ENCODE data around the gene CD274.
A peak's percentile ranks its signal among the peaks of the same experiment; 100 is the strongest.
"Not testable (repeated sequence)": the region's sequence is repeated elsewhere in the genome, so short reads cannot be mapped to it uniquely, and the experiment has no call there.

Gene CD274

DNA sequence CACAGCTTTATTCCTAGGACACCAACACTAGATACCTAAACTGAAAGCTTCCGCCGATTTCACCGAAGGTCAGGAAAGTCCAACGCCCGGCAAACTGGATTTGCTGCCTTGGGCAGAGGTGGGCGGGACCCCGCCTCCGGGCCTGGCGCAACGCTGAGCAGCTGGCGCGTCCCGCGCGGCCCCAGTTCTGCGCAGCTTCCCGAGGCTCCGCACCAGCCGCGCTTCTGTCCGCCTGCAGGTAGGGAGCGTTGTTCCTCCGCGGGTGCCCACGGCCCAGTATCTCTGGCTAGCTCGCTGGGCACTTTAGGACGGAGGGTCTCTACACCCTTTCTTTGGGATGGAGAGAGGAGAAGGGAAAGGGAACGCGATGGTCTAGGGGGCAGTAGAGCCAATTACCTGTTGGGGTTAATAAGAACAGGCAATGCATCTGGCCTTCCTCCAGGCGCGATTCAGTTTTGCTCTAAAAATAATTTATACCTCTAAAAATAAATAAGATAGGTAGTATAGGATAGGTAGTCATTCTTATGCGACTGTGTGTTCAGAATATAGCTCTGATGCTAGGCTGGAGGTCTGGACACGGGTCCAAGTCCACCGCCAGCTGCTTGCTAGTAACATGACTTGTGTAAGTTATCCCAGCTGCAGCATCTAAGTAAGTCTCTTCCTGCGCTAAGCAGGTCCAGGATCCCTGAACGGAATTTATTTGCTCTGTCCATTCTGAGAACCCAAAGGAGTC, at the start of gene CD274:
Gene CD274, plus strand, starts transcription at position 184 of the 733 bp plus-strand sequence. CDS start 5,572 bp downstream, outside the sequence.
- peak; percentile 66 for DNase-seq (ENCODE audit: low spot score)

DNA sequence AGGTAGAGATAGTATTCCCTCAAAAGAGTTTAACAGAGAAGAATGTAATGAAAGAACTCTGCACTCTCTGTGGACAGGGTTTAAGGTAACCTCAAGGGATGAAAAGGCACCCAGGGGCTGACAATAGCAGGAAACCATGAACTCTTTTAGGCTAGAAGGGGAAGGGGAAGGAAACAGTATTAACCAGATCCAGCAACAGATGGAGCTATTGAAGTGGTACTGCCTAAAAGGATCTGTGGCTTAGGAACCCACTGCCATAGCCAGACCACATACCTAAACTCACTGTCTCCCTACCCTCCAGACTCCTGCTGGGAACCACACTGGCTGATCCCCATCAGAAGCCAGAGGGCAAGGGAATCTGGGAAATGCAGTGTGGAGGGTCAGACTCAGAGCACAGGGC, 48.1 kb upstream of the CD274 start:
- DNase-seq (ENCODE audit: low spot score) = no peak

DNA sequence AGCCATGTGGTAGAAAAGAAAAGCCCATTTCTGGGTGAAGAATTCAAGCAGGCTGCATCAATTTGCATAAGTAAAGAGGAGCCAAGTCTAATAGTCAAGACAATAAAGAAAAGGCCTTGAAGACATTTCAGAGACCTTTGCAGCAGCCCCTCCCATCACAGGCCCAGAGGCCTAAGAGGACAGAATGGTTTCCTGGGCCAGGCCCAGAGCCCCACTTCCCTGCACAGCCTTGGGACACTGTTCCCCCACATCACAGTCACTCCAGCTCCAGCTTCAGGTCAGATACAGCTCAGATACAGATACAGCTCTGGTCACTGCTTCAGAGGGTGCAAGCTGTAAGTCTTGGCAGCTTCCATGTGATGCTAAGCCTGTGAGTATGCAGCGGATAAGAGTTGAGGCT, 41.7 kb upstream of the CD274 start:
- DNase-seq (ENCODE audit: low spot score) = no peak

GRCh38 chr9:5416953-5417352, 33.4 kb upstream of the CD274 start:
- DNase-seq (ENCODE audit: low spot score) = no peak

GRCh38 chr9:5418481-5418880, 31.9 kb upstream of the CD274 start:
- DNase-seq (ENCODE audit: low spot score) = no peak

DNA sequence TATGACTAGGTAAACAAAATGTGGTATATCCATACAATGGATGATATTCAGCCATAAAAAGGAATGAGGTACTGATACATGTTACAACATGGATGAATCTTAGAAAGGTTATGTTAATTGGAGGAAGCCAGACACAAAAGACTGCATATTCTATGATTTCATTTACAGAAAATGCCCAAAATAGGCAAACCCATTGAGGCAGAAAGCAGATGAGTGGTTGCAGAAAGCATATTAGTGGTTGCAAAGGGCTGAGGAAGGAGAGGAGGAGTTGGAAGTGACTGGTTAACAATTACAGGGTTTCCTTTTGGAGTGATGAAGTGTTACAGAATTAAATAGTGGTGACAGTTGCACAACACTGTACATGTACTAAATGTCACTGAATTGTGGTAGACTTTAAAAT, 30.4 kb upstream of the CD274 start:
- no peak for DNase-seq (ENCODE audit: low spot score)

- DNase-seq (ENCODE audit: low spot score) = no peak
Measured at GRCh38 chr9:5421163-5421562, 29.2 kb upstream of the CD274 start.

GRCh38 chr9:5422276-5422675, 28.1 kb upstream of the CD274 start:
- DNase-seq (ENCODE audit: low spot score) = no peak

DNA sequence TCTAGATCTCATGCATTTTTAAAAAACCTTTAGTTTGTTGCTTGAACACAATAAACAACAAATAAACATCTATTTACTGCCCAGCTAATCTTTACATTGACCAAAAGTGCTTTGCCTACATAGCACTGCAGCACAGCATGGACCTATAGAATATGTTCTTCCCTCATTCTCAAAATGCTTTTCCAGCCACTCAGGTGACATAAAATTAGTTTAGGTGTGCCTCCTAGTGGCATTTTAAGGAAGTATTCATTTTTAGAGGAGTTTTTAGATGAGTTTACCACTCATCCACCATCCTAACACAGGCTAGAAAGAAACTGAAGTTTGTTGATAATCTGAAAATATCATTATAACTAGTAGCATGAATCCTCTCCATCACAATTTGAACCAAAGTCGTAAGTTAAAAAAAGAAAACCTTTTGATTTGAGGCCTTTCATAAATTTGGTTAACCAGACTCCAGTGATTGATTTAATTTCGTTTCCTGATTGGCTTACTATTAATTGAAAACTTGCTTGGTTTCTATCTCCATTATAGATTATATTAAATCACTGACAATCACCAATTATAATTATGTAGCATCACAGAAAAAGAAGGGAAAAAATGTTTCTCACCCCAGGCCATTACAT, 25.2 kb upstream of the CD274 start:
- DNase-seq (ENCODE audit: low spot score) = peak; percentile 16

DNA sequence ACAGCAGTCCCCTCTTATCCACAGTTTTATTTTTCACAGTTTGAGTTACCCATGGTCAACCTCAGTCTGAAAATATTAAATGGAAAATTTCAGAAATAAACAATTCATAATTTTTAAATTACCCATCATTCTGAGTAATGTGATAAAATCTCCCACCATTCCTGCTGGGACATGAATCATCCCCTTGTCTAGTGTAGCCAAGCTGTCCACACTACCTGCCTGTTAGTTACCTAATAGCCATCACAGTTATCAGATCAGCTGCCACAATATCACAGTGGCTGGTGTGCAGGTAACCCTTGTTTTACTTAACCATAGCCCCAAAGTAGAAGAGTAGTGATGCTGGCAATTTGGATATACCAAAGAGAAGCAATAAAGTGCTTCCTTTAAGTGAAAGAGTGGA, 23.3 kb upstream of the CD274 start:
- no peak for DNase-seq (ENCODE audit: low spot score)

GRCh38 chr9:5428172-5428571, 22.2 kb upstream of the CD274 start:
- DNase-seq (ENCODE audit: low spot score) = no peak

DNA sequence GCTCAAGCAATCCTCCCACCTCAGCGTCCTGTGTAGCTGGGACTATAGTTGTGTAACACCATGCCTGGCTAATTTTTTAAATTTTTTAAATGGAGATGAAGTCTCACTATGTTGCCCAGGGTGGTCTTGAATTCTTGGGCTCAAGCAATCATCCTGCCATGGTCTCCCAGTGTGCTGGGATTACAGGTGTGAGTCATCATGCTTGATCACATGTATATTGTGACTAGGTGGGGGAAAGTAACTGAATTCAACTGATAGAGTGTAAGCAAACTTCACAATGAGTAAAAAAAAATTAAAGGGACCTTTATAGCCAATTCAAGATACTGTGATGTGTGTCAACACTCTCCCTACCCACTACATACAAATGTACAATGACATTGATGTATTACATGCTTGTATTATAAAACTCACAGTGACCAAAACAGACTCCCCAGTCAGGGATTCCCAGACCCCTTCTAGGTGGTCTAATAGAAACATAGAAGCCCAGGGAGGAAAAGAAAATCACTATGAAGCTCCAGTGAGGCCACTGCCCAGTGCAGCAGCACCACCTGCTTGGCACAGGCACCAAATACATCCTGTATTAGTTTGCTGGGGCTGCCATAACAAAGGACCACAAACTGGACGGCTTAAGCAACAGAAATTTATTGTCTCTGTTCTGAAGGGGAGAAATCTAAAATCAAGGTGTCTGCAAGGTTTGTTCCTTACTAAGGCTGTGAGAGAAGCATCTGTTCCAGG, 21.4 kb upstream of the CD274 start:
- DNase-seq (ENCODE audit: low spot score) = no peak

DNA sequence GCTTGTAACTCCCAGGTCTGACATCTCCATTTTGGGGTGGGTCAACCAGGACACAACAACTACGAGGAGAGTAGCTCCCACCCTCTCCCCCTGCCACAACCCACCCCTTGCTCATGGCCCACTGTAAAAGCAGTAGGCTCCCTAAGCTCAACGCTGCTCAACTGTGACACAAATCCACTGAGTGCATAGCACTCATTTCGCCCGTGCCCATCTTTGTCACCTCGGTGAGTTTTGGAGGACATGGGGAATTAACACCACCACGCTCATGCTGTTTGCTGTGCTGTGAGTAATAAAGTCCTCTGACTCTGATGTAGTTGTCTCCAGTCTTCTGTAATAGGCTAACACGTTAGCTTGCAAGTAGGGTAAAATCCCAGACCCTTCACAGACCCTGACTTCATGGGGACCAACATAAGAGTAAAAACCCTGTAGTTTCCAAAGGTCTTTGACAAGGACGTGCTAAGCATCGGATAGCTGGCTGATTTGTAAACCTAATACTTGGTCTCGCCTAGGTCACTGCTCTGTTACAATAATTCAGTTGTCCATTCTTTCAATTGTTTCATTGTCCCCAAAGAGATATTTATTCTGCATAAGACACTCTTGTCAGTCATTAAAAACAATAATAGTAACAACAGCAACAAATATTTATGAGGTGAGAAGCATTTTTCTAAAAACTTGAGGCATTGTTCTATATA, 20.3 kb upstream of the CD274 start:
- DNase-seq (ENCODE audit: low spot score) = no peak

GRCh38 chr9:5430912-5431311, 19.4 kb upstream of the CD274 start:
- DNase-seq (ENCODE audit: low spot score) = no peak

DNA sequence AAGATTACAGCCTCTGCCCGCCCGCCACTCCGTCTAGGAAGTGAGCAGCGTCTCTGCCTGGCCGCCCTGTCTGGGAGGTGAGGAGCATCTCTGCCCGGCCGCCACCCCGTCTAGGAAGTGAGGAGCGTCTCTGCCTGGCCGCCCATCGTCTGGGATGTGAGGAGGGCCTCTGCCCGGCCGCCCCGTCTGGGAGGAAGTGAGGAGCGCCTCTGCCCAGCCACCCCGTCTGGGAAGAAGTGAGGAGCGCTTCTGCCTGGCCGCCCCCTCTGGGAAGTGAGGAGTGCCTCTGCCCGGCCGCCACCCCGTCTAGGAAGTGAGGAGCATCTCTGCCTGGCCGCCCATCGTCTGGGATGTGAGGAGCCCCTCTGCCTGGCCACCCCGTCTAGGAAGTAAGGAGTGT, 17.5 kb upstream of the CD274 start:
- not testable (repeated sequence) for DNase-seq (ENCODE audit: low spot score)

DNA sequence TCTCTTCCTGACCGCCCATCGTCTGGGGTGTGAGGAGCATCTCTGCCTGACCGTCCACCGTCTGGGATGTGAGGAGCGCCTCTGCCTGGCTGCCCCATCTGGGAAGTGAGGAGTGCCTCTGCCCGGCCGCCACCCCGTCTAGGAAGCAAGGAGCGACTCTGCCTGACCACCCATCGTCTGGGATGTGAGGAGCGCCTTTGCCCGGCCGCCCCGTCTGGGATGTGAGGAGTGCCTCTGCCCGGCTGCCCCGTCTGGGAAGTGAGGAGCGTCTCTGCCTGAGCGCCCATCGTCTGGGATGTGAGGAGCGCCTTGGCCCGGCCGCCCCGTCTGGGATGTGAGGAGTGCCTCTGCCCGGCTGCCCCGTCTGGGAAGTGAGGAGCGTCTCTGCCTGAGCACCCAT, 17.0 kb upstream of the CD274 start:
- DNase-seq (ENCODE audit: low spot score) = not testable (repeated sequence)

- not testable (repeated sequence) for DNase-seq (ENCODE audit: low spot score)
Measured at GRCh38 chr9:5433841-5434810, 16.2 kb upstream of the CD274 start.

- no peak for DNase-seq (ENCODE audit: low spot score)
Measured at GRCh38 chr9:5435912-5436311, 14.4 kb upstream of the CD274 start.

DNA sequence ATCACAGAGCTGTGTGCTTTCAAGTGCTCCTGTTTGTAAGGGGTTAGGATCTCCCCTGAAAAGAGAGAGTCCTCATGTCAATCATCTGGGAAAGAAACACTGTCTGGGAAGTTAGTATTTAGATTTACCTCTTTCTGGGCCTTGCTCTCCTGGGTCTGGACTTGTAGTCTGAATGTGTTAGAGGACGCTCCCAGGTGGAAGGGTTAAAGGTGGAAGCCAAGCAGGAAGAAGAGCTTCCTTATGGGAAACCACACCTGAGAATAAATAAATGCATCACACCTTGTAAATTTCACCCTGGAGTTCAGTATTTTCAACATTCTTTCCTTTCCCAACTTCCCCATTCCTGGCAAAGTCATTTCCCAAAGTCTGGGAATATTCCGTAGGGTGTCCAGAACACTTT, 13.9 kb upstream of the CD274 start:
- no peak for DNase-seq (ENCODE audit: low spot score)

- DNase-seq (ENCODE audit: low spot score) = peak; percentile 98
Measured at GRCh38 chr9:5437254-5438216, 12.8 kb upstream of the CD274 start, which contains the start of gene PLGRKT. TSS of gene PLGRKT (minus strand) at chr9:5437925. CDS start at chr9:5431977, 5,948 bp downstream.

Measured in cerebellar cortex (tissue), 1 donor.